RKO (cell line): ENCODE results near the gene CBLC.
"Not testable (repeated sequence)": the region's sequence is repeated elsewhere in the genome, so short reads cannot be mapped to it uniquely, and the experiment has no call there.

Experiments used
- DNase-seq: peaks from one replicate; pipeline ENCODE4 v3.0.0-alpha.2; 2016; ENCODE audit warnings: low spot score

Gene CBLC

GRCh38 chr19:44765033-44765948, 12.4 kb upstream of the CBLC start:
- DNase-seq, result no peak

GRCh38 chr19:44765949-44766335, 11.7 kb upstream of the CBLC start:
- DNase-seq, result no peak

GRCh38 chr19:44767295-44768180, 10.2 kb upstream of the CBLC start:
- no peak for DNase-seq

- peak; percentile 93 for DNase-seq
Measured at GRCh38 chr19:44770550-44771257, 7.0 kb upstream of the CBLC start.

- DNase-seq, result not testable (repeated sequence)
Measured at GRCh38 chr19:44772144-44772543, 5.5 kb upstream of the CBLC start.

- no peak for DNase-seq
Measured at GRCh38 chr19:44772959-44773358, 4.7 kb upstream of the CBLC start.

- DNase-seq, result no peak
Measured at GRCh38 chr19:44775676-44776240, 1.9 kb upstream of the CBLC start.

- no peak for DNase-seq
Measured at GRCh38 chr19:44776402-44777096, 1.1 kb upstream of the CBLC start.

GRCh38 chr19:44779150-44779549, 1.5 kb downstream of the CBLC start:
- no peak for DNase-seq

- not testable (repeated sequence) for DNase-seq
Measured at GRCh38 chr19:44781694-44782093, 4.0 kb downstream of the CBLC start.

GRCh38 chr19:44782729-44783128, 5.0 kb downstream of the CBLC start:
- no peak for DNase-seq

- no peak for DNase-seq
Measured at GRCh38 chr19:44783545-44783944, 5.9 kb downstream of the CBLC start.

GRCh38 chr19:44785271-44785670, 7.6 kb downstream of the CBLC start:
- DNase-seq, result no peak

GRCh38 chr19:44785993-44786392, 8.3 kb downstream of the CBLC start:
- no peak for DNase-seq

- DNase-seq, result no peak
Measured at GRCh38 chr19:44788971-44789370, 11.3 kb downstream of the CBLC start.

GRCh38 chr19:44789943-44790483, 12.3 kb downstream of the CBLC start:
- DNase-seq, result no peak

- DNase-seq, result no peak
Measured at GRCh38 chr19:44792281-44792680, 14.6 kb downstream of the CBLC start.

GRCh38 chr19:44794610-44795009, 16.9 kb downstream of the CBLC start:
- no peak for DNase-seq

GRCh38 chr19:44795398-44795987, 17.8 kb downstream of the CBLC start:
- DNase-seq, result no peak

GRCh38 chr19:44796701-44797115, 19.0 kb downstream of the CBLC start:
- DNase-seq, result no peak
